Endodermal cell (in vitro differentiated cells): ENCODE results near the gene UHRF1. TPM values are rescaled to one million over a fixed set of nuclear protein-coding genes. Genes with fewer than 3 reads are reported as not detected.

ENCODE experiments used
- DNase-seq: peaks from one replicate; pipeline ENCODE4 v3.0.0-alpha.2; 2017
- H3K27ac ChIP-seq: 2 replicates; pipeline ENCODE4 v1.5.1; 2013; ENCODE audit warnings: mild to moderate bottlenecking, low read depth, low read length, moderate library complexity
- H3K27me3 ChIP-seq: 2 replicates; pipeline ENCODE4 v1.6.1; 2013; ENCODE audit warnings: mild to moderate bottlenecking, low read length, moderate library complexity; ENCODE audit not compliant: insufficient read depth, control insufficient read depth, poor library complexity, severe bottlenecking
- H3K36me3 ChIP-seq: 2 replicates; pipeline ENCODE4 v1.7.0; 2013; ENCODE audit warnings: mild to moderate bottlenecking, low read length, moderate library complexity; ENCODE audit not compliant: control insufficient read depth, insufficient read depth
- H3K4me1 ChIP-seq: one replicate; pipeline ENCODE4 v1.7.0; 2013; ENCODE audit warnings: low read length; ENCODE audit not compliant: control insufficient read depth, insufficient read depth
- H3K4me3 ChIP-seq: 2 replicates; pipeline ENCODE4 v1.5.1; 2013; ENCODE audit warnings: mild to moderate bottlenecking, low read length, moderate library complexity
- H3K9ac ChIP-seq: 2 replicates; pipeline ENCODE4 v1.6.1; 2013; ENCODE audit warnings: mild to moderate bottlenecking, low read length, moderate library complexity; ENCODE audit not compliant: poor library complexity, severe bottlenecking; ENCODE audit errors: extremely low read depth
- H3K9me3 ChIP-seq: 2 replicates; pipeline ENCODE4 v1.6.1; 2013; ENCODE audit warnings: mild to moderate bottlenecking, low read length, moderate library complexity; ENCODE audit not compliant: control insufficient read depth
- H3K27ac Mint-ChIP-seq: 2 replicates; pipeline ENCODE4 v1.8.0; 2020; ENCODE audit warnings: mixed read lengths
- H3K27me3 Mint-ChIP-seq: 2 replicates; pipeline ENCODE4 v1.8.0; 2021; ENCODE audit warnings: mild to moderate bottlenecking, mixed read lengths; ENCODE audit not compliant: insufficient read depth
- H3K36me3 Mint-ChIP-seq: 2 replicates; pipeline ENCODE4 v1.8.0; 2020; ENCODE audit warnings: low read depth, mixed read lengths
- H3K4me1 Mint-ChIP-seq: 2 replicates; pipeline ENCODE4 v1.8.0; 2020; ENCODE audit warnings: mixed read lengths
- H3K4me3 Mint-ChIP-seq: 2 replicates; pipeline ENCODE4 v1.8.0; 2020; ENCODE audit warnings: mild to moderate bottlenecking, moderate library complexity, mixed read lengths
- H3K9me3 Mint-ChIP-seq: 2 replicates; pipeline ENCODE4 v1.8.0; 2020; ENCODE audit warnings: mild to moderate bottlenecking, mixed read lengths
- WGBS, 2 experiments: methylation state at CpG; one replicate each; pipeline versions ENCODE4 v1.1.5 to v1.1.7; 2013; ENCODE audit warnings: missing lambda C conversion rate in 2 of 2, mixed read lengths in 1 of 2; ENCODE audit not compliant: insufficient coverage in 1 of 2, insufficient read length in 1 of 2; 5-methylcytosine and 5-hydroxymethylcytosine counted together
- total RNA-seq, 2 donors: library from RNA; stranded (reverse); fragmentation: NEBNext Ultra II Directional in 1 of 2; extraction: Animal tissue kit (Norgen Biotek cat#: 25700) in 1 of 2; gene quantifications; 2 replicates in 1 of 2; 3 replicates in 1 of 2; pipeline ENCODE4 v1.2.1, GENCODE V29; 2021
- TF ChIP-seq, protein P1 (sequence below): fragments of 200-600 bp; sonication (generic); conservative IDR thresholded peaks from 2 replicates; pipeline ENCODE4 v1.5.0; 2021; ENCODE audit warnings: antibody characterized with exemption, mild to moderate bottlenecking

Gene UHRF1
- total RNA-seq, 2 donors from 2014 or later, result 54.6 to 59.4 TPM

DNA sequence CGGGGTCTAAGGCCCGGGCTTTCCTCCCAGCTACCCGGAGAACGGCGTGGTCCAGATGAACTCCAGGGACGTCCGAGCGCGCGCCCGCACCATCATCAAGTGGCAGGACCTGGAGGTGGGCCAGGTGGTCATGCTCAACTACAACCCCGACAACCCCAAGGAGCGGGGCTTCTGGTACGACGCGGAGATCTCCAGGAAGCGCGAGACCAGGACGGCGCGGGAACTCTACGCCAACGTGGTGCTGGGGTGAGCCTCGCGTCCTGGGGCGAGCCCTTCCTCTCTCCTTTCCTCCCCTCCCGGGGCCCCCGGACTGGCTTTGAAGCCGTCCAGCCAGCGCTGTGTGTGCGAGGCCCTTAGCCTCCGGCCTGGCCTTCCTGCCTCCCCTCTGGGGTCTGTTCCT lies 23.4 kb downstream of the UHRF1 start:
- no peak for DNase-seq
- WGBS, 2 experiments, result 94 to 100% methylated on average over 3 to 32 of the region's 32 CpGs
- Histone ChIP-seq H3K9me3 (no peaks in the 10 kb centered on the region), H3K9ac (no peak overlapping the region), H3K36me3 (peaks cover 39% of the 10 kb centered on the region), H3K27me3 (no peaks in the 10 kb centered on the region), H3K27ac (no peak overlapping the region), H3K4me1 (no peaks in the 10 kb centered on the region), H3K4me3 (no peak overlapping the region)
- Mint-ChIP-seq H3K4me3 (no peak overlapping the region), H3K4me1 (no peaks in the 10 kb centered on the region), H3K9me3 (no peaks in the 10 kb centered on the region), H3K36me3 (peaks cover 52% of the 10 kb centered on the region), H3K27ac (no peak overlapping the region), H3K27me3 (no peaks in the 10 kb centered on the region)
- TF ChIP-seq, protein P1, sequence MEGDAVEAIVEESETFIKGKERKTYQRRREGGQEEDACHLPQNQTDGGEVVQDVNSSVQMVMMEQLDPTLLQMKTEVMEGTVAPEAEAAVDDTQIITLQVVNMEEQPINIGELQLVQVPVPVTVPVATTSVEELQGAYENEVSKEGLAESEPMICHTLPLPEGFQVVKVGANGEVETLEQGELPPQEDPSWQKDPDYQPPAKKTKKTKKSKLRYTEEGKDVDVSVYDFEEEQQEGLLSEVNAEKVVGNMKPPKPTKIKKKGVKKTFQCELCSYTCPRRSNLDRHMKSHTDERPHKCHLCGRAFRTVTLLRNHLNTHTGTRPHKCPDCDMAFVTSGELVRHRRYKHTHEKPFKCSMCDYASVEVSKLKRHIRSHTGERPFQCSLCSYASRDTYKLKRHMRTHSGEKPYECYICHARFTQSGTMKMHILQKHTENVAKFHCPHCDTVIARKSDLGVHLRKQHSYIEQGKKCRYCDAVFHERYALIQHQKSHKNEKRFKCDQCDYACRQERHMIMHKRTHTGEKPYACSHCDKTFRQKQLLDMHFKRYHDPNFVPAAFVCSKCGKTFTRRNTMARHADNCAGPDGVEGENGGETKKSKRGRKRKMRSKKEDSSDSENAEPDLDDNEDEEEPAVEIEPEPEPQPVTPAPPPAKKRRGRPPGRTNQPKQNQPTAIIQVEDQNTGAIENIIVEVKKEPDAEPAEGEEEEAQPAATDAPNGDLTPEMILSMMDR, result no peak

DNA sequence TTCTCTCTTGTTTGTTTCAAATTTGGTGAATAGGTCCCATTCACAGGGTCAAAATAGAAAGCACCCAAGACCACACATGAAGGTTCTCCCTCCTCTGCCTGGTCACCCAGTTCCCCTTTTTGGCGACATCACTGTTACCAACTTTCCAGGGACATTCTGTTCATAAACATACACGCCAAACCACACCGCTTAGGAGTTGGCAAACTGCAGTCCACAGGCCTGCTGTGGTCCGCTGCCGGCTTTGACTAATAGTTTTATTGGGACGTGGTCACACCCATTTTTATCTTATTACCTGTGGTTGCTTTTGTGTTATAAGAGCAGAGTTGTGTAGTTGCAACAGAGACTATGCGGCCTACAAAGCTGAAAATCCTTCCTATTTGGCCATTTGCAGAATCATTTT lies 24.2 kb downstream of the UHRF1 start:
- Mint-ChIP-seq H3K9me3 (no peaks in the 10 kb centered on the region), H3K36me3 (peaks cover 57% of the 10 kb centered on the region), H3K27me3 (no peaks in the 10 kb centered on the region), H3K4me3 (no peak overlapping the region), H3K27ac (no peak overlapping the region), H3K4me1 (no peaks in the 10 kb centered on the region)
- no peak overlapping the region for H3K9ac ChIP-seq
- no peak for DNase-seq
- H3K4me1 ChIP-seq, result no peaks in the 10 kb centered on the region
- H3K27me3 ChIP-seq, result no peaks in the 10 kb centered on the region
- no peak overlapping the region for H3K4me3 ChIP-seq
- H3K36me3 ChIP-seq, result peaks cover 47% of the 10 kb centered on the region
- no peaks in the 10 kb centered on the region for H3K9me3 ChIP-seq
- 80 to 100% methylated on average over 1 to 6 of the region's 7 CpGs for WGBS, 2 experiments
- TF ChIP-seq, protein P1, result no peak
- H3K27ac ChIP-seq, result no peak overlapping the region

DNA sequence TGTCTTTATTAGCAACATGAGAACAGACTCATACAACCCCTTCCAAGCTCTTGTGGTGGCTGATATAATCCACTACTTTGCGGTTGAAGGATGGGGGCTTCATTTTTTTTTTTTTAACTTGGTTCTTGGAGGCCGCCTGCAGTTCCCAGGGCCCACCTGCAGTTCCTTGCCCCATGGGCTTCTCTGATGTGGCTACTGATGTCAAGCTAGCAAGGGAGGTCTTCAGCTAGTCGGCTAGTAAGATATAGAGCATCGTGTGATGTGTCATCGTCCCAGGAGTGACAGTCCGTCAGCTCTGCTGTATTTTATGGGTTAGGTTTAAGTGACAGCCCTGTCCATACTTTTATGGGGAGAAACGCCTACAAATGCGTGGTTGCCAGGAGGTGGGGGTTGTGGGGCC lies 26.1 kb downstream of the UHRF1 start:
- H3K27ac Mint-ChIP-seq, result peak overlapping the region; percentile 10
- H3K9ac ChIP-seq, result no peak overlapping the region
- peaks cover 57% of the 10 kb centered on the region for H3K36me3 Mint-ChIP-seq
- H3K27me3 Mint-ChIP-seq, result no peaks in the 10 kb centered on the region
- H3K36me3 ChIP-seq, result peaks cover 42% of the 10 kb centered on the region
- H3K9me3 Mint-ChIP-seq, result no peaks in the 10 kb centered on the region
- no peaks in the 10 kb centered on the region for H3K4me1 ChIP-seq
- DNase-seq, result no peak
- no peak overlapping the region for H3K4me3 ChIP-seq
- no peak overlapping the region for H3K4me3 Mint-ChIP-seq
- no peak overlapping the region for H3K27ac ChIP-seq
- no peaks in the 10 kb centered on the region for H3K4me1 Mint-ChIP-seq
- TF ChIP-seq, protein P1, result no peak
- H3K9me3 ChIP-seq, result no peaks in the 10 kb centered on the region
- WGBS, 2 experiments, result 95% methylated on average over 8 of the region's 8 CpGs
- no peaks in the 10 kb centered on the region for H3K27me3 ChIP-seq
